ENCODE measurements around the gene CD1C. TPM values are rescaled to one million over a fixed set of nuclear protein-coding genes. Genes with fewer than 3 reads are reported as not detected.

CD1C gene
- not detected in 2 replicates for total RNA-seq

DNA sequence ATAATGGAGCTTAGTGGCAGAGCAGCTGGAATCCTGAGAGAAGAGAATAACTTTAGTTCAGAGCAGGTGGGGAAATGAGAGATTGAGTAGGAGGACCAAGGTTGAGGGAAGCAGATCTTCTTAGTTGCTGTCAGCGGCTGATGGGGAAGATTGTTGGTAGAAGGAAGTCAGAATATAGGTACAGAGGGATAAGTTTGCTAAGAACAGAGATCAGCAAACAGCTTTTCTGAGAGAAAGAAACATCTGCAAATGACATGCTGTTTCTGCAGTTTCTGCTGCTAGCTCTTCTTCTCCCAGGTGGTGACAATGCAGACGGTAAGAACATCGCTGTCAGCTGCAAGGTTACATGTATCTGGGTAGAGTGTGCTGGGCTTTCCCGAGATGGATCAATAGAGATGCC is at the start of gene CD1C:
TSS of gene CD1C (plus strand) at position 113 of the 400 bp plus-strand sequence. CDS start at position 255, 142 bp downstream.

DNA sequence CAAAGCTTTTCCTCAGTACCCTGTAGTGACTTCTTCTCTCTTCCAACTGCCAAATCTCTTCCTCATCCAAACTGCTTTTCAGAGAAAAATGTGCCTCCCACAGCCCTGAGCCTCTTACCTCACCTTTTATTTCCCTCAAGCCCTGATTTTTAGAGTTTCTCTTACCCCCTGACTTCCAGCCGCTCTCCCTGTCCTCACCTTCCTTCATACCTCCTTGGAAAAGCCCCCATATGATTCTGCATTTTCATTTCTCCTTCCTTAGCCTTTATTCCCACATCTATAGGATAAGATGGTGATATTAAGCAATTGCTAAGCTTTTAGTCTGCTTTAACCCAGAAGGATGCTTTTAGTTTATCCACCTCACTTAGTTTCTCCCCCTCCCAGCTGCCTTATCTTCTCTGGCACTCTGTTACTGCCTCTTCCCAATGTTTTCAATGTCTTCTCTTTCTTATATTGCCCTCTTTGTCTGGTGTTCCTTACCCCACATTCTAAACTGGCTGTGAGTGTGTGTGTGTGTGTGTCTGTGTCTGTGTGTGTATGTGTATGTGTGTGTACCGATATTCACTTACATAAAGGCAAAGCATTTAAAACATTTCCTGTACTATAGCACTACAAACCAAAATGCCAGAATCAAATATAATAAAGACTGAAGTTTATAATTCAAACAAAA is 41.9 kb downstream of the CD1C start, which contains the start of gene CD1B:
TSS of gene CD1B (minus strand) at position 51 of the 670 bp plus-strand sequence. CDS start 108 bp downstream, outside the sequence.

Other genes starting within 250 kb of the CD1C start
- 0.37 and 0.39 TPM in 2 replicates for gene CD1D, start 109.0 kb upstream of the CD1C start, total RNA-seq
- gene CD1A, start 35.5 kb upstream of the CD1C start, total RNA-seq = not detected in 2 replicates
- gene CD1B, start 41.6 kb downstream of the CD1C start, total RNA-seq = not detected in 2 replicates
- gene CD1E, start 64.0 kb downstream of the CD1C start, total RNA-seq = not detected in 2 replicates
- gene OR10T2, start 109.5 kb downstream of the CD1C start, total RNA-seq = not detected in 2 replicates
- not detected in 2 replicates for gene OR10K2, start 136.3 kb downstream of the CD1C start, total RNA-seq
- not detected in 2 replicates for gene OR10K1, start 171.9 kb downstream of the CD1C start, total RNA-seq
- not detected in 2 replicates for gene OR10R2, start 182.3 kb downstream of the CD1C start, total RNA-seq

Data from subcutaneous preadipocyte (primary cell).